HepG2 (cell line): ENCODE measurements around the gene ELF1. TPM values are rescaled to one million over a fixed set of nuclear protein-coding genes. Genes with fewer than 3 reads are reported as not detected.

ENCODE experiments used
- ATF1 ChIP-seq: IDR thresholded peaks from 2 replicates; pipeline ENCODE4 v1.6.1; 2016; ENCODE audit warnings: mild to moderate bottlenecking, control low read depth
- DBP ChIP-seq: sonication (generic); formaldehyde crosslinking; IDR thresholded peaks from 2 replicates; pipeline ENCODE4 v1.4.0; 2020; ENCODE audit warnings: missing genetic modification reagents; ENCODE audit errors: not compliant biosample characterization
- E2F1 ChIP-seq: sonication (generic); formaldehyde crosslinking; IDR thresholded peaks from 2 replicates; pipeline ENCODE4 v1.5.0; 2020; ENCODE audit warnings: missing genetic modification reagents
- ERF ChIP-seq: IDR thresholded peaks from 2 replicates; pipeline ENCODE4 v1.6.1; 2018; ENCODE audit warnings: missing biosample characterization, missing genetic modification reagents
- HOXA3 ChIP-seq: sonication (generic); formaldehyde crosslinking; IDR thresholded peaks from 2 replicates; pipeline ENCODE4 v1.5.0; 2020; ENCODE audit warnings: missing genetic modification reagents
- KAT7 ChIP-seq: IDR thresholded peaks from 2 replicates; pipeline ENCODE4 v1.6.1; 2018; ENCODE audit warnings: borderline replicate concordance, missing compliant biosample characterization
- KLF9 ChIP-seq: IDR thresholded peaks from 2 replicates; pipeline ENCODE4 v1.6.1; 2016; ENCODE audit warnings: low read depth
- MIXL1 ChIP-seq: IDR thresholded peaks from 2 replicates; pipeline ENCODE4 v1.6.1; 2016
- MLX ChIP-seq: IDR thresholded peaks from 2 replicates; pipeline ENCODE4 v1.6.1; 2016
- PHF21A ChIP-seq: sonication (generic); formaldehyde crosslinking; IDR thresholded peaks from 2 replicates; pipeline ENCODE4 v1.5.0; 2020; ENCODE audit warnings: mild to moderate bottlenecking, missing genetic modification reagents
- RBM39 ChIP-seq: fragments of 200-400 bp; formaldehyde crosslinking; IDR thresholded peaks from one replicate; pipeline ENCODE4 v1.6.1; 2018; ENCODE audit warnings: antibody characterized with exemption, mild to moderate bottlenecking, low read depth, low read length; ENCODE audit not compliant: poor library complexity, severe bottlenecking
- TFE3 ChIP-seq: IDR thresholded peaks from 2 replicates; pipeline ENCODE4 v1.6.1; 2016
- THYN1 ChIP-seq: sonication (generic); formaldehyde crosslinking; IDR thresholded peaks from 2 replicates; pipeline ENCODE4 v1.8.1; 2023; ENCODE audit warnings: low read depth, mild to moderate bottlenecking, moderate library complexity, missing genetic modification reagents, borderline replicate concordance
- ZBTB38 ChIP-seq: sonication (generic); formaldehyde crosslinking; IDR thresholded peaks from 2 replicates; pipeline ENCODE4 v1.5.1; 2020; ENCODE audit warnings: mild to moderate bottlenecking, missing genetic modification reagents
- ZFP36 ChIP-seq: fragments of 150-350 bp; IDR thresholded peaks from 2 replicates; pipeline ENCODE4 v1.6.1; 2018; ENCODE audit warnings: borderline replicate concordance, low read length, low read depth; ENCODE audit not compliant: partially characterized antibody
- ZFP36L2 ChIP-seq: sonication (generic); formaldehyde crosslinking; IDR thresholded peaks from 2 replicates; pipeline ENCODE4 v1.4.0; 2020; ENCODE audit warnings: missing genetic modification reagents
- ZKSCAN5 ChIP-seq: sonication (generic); formaldehyde crosslinking; IDR thresholded peaks from 2 replicates; pipeline ENCODE4 v1.5.1; 2020; ENCODE audit warnings: mild to moderate bottlenecking, missing genetic modification reagents
- ZNF331 ChIP-seq: sonication (generic); formaldehyde crosslinking; IDR thresholded peaks from 2 replicates; pipeline ENCODE4 v1.4.0; 2020; ENCODE audit warnings: missing genetic modification reagents
- ZNF335 ChIP-seq: sonication (generic); formaldehyde crosslinking; IDR thresholded peaks from 2 replicates; pipeline ENCODE4 v1.4.0; 2020; ENCODE audit warnings: missing genetic modification reagents
- ZNF547 ChIP-seq: sonication (generic); formaldehyde crosslinking; IDR thresholded peaks from 2 replicates; pipeline ENCODE4 v1.5.1; 2020; ENCODE audit warnings: mild to moderate bottlenecking, missing genetic modification reagents
- ZNF558 ChIP-seq: sonication (generic); formaldehyde crosslinking; IDR thresholded peaks from 2 replicates; pipeline ENCODE4 v1.9.0; 2022; ENCODE audit warnings: mild to moderate bottlenecking, missing genetic modification reagents, borderline replicate concordance
- ZNF574 ChIP-seq: sonication (generic); formaldehyde crosslinking; IDR thresholded peaks from 2 replicates; pipeline ENCODE4 v1.4.0; 2020; ENCODE audit warnings: missing genetic modification reagents
- ZZZ3 ChIP-seq: sonication (generic); formaldehyde crosslinking; IDR thresholded peaks from 2 replicates; pipeline ENCODE4 v1.4.0; 2020; ENCODE audit warnings: missing genetic modification reagents, mild to moderate bottlenecking, borderline replicate concordance
- polyA plus RNA-seq, 8 experiments: library from polyadenylated mRNA; depleted of rRNA in 3 of 8; stranded (reverse) in 7 of 8; unstranded in 1 of 8; fragments of >200 nt; fragmentation: Illumina TruSeq in 4 of 8; extraction: Trizol in 4 of 8; gene quantifications; 2 replicates each; pipeline versions ENCODE4 v1.2.1 to v1.2.3, GENCODE V29; 2011 to 2016; ENCODE audit warnings: low read depth in 4 of 8, missing spikeins in 1 of 8, mixed read lengths in 1 of 8; ENCODE audit not compliant: insufficient read depth in 1 of 8
- total RNA-seq, 5 experiments: library from RNA; depleted of rRNA; stranded (reverse); fragments of >200 nt; fragmentation: Illumina TruSeq; extraction: Trizol; gene quantifications; 2 replicates each; pipeline ENCODE4 v1.2.3, GENCODE V29; 2016; ENCODE audit warnings: low read depth in 1 of 5

The ELF1 gene
- total and polyA plus RNA-seq, 2 of the 13 experiments (the other 11 are each of a cell fraction or from before 2014, with no cell fraction given) = 24.6 to 71.5 TPM

GRCh38 chr13:41061075-41061913 is 42.2 kb upstream of the ELF1 start, which contains the start of gene WBP4 (continued):
- TF ChIP-seq MLX (CRISPR knock-in tag) (0 out of 2 replicates have a peak, but pooled peaks have one; percentile 32), ERF (peak; percentile 23; the same call in 1 of the 2 replicates), THYN1 (peak; percentile 80; the same call in 1 of the 2 replicates), TFE3 (peak; percentile 69), KAT7 (CRISPR knock-in tag) (peak; percentile 57; the same call in 1 of the 2 replicates), PHF21A (CRISPR knock-in tag) (peak; percentile 81; the same call in 1 of the 2 replicates), KLF9 (CRISPR knock-in tag) (peak; percentile 7; the same call in 1 of the 2 replicates), ZZZ3 (CRISPR knock-in tag) (peak; percentile 74; the same call in 1 of the 2 replicates), ATF1 (CRISPR knock-in tag) (peak; percentile 40; the same call in 1 of the 2 replicates), ZNF574 (CRISPR knock-in tag) (peak; percentile 79), ZFP36L2 (no peak), MIXL1 (no peak), ZFP36 (no peak), E2F1 (CRISPR knock-in tag) (no peak), ZKSCAN5 (CRISPR knock-in tag) (peak; percentile 76; the same call in 1 of the 2 replicates), RBM39 (no peak), ZNF547 (CRISPR knock-in tag) (peak; percentile 72; the same call in 1 of the 2 replicates), DBP (CRISPR knock-in tag) (no peak), HOXA3 (CRISPR knock-in tag) (peak; percentile 76), ZBTB38 (CRISPR knock-in tag) (peak; percentile 28; the same call in 1 of the 2 replicates), ZNF331 (CRISPR knock-in tag) (peak; percentile 51), ZNF335 (peak; percentile 74; the same call in 1 of the 2 replicates), ZNF558 (peak; percentile 87; the same call in 1 of the 2 replicates)
